H4 (cell line): Measurements from ENCODE around the gene CGB3. TPM values are rescaled to one million over a fixed set of nuclear protein-coding genes. Genes with fewer than 3 reads are reported as not detected.

Source experiments
- DNase-seq: peaks from one replicate; pipeline ENCODE4 v3.0.0-alpha.2; 2015; ENCODE audit warnings: low spot score
- total RNA-seq: library from RNA; depleted of rRNA; stranded (reverse); fragments of >200 nt; shearing (Covaris generic); gene quantifications from 2 replicates; pipeline ENCODE4 v1.2.3, GENCODE V29; 2014; rRNA removed

The CGB3 gene
- total RNA-seq, 1 experiment from 2014 or later: not detected

- no peak for DNase-seq
Observed at GRCh38 chr19:48988286-48988685, 35.8 kb downstream of the CGB3 start.

DNA sequence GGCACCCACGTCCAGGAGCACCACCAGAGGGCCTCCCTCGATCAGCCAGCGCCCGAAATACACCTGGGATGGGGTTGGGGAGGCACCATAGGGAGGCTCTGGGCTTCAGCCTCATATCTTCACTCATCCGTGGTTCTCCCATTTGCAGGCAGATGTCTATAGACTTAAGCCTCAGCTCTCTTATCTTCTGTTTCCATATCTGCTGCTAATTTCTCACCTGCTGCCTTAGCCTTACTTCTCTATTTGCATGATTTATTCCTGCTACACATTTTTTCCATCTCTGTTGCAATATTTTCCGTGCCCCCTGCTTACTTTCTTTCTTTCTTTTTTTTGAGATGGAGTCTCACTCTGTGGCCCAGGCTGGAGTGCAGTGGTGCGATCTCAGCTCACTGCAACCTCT is 36.8 kb downstream of the CGB3 start:
- DNase-seq: no peak

- DNase-seq: no peak
Observed at GRCh38 chr19:48986211-48986610, 37.9 kb downstream of the CGB3 start.

DNA sequence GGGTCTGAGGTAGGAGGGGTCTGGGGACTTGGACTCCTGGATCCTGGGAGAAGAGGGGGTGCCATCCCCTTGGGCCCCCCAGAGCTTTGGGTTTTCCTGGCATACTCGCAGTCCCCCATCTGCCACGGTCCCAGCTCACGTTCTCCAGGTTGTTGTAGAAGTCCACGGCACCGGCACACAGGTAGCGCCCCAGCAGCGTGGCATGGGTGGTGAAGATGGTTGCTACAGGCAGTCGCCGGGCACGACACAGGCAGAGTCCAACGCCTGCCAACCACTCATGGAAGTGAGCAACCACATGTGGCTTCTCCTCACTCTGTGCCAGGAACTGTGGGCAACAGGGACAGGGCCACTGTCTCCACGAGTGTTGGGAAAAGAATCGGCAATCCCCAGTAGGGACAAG is 38.4 kb downstream of the CGB3 start:
- no peak for DNase-seq

DNA sequence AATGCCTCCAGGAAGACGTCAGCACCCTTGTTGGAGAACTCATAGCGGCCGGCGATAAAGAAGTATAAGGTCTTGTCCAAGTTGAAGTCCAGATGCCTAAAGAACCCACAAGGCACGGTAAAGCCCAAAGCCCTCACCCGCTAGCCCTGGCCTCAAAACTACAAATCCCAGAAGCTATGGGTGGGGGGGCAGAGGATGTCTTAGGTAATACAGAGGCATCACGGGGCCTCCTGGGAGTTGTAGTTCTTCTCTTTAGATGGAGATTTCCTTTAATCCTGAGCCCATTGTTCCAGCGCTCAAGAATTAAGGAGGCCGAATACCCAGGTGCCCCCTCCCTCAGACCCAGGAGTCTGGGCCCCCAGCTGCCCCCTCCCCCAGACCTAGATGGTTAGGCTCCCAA is 41.9 kb downstream of the CGB3 start:
- DNase-seq: no peak

DNA sequence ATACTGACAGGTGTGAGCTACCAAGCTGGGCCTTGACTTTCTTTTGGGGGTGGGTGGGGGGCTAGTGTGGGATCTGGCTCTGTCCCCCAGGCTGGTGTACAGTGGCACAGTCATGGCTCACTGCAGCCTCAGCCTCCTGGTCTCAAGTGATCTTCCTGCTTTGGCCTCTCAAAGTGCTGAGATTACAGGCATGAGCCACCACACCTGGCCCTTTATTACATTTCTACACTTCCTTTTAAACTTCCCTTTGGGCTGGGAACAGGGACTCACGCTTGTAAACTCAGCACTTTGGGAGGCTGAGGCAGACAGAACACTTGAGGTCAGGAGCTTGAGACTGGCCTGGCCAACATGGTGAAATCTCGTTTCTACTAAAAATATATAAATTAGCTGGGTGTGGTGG is 47.1 kb downstream of the CGB3 start:
- DNase-seq: no peak

DNA sequence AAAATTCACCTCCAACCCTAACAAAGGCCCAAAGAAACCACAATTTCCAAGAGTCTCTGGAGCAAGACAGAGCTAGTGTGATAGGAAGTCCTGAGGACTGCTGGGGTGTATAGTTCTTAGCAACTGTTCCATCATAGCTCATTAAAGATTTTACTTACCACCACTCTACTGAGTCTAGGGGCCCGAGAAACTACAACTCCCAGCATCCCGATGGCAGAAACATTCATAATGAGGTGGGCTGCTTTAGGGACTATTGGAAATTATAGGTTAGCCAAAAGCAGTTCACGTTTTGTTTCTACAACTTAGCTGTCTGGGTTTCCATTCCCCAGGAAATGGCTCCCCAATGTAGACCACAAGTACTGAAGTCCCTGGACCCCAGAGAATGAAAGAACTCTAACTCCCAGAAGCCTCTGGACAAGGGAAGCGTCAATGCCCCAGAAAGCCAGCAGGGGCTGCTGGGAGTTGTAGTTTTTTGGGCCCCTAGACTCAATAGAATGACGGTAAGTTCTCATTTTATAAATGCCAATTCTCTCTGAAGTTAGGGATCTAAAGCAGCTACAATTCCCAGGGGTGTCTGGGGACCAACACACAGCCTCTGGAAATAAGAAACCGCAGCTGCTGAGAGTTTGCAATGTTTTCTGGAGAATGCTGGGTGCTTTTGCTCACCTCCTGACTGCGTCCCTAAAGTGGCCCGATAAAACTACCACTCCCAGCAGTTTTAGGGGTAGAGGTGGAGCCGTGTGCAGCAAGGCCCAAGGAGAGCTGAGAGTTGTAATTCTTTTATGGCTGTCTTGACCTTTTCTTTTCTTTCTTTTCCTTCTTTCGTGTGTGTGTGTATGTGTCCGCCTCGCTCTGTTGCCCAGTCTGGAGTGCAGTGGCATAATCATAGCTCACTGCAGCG is 47.9 kb downstream of the CGB3 start:
- DNase-seq: no peak

Other genes with a start within 250 kb of the CGB3 start
- 45.4 and 47.3 TPM in 2 replicates for gene BCAT2, start 213.3 kb downstream of the CGB3 start, total RNA-seq
- not detected in 2 replicates for gene HSD17B14, start 187.8 kb downstream of the CGB3 start, total RNA-seq
- gene PLEKHA4, start 155.7 kb downstream of the CGB3 start, total RNA-seq: 2.9 and 5.4 TPM in 2 replicates
- gene PPP1R15A, start 151.9 kb downstream of the CGB3 start, total RNA-seq: 15.8 and 16.1 TPM in 2 replicates
- gene TULP2, start 125.6 kb downstream of the CGB3 start, total RNA-seq: not detected in 2 replicates
- 199 and 224 TPM in 2 replicates for gene NUCB1, start 124.0 kb downstream of the CGB3 start, total RNA-seq
- 0.27 TPM in 1 of 2 replicates, not detected in the other for gene DHDH, start 90.6 kb downstream of the CGB3 start, total RNA-seq
- 132 and 135 TPM in 2 replicates for gene BAX, start 69.5 kb downstream of the CGB3 start, total RNA-seq
- 22,782 and 25,960 TPM in 2 replicates for gene FTL, start 59.0 kb downstream of the CGB3 start, total RNA-seq
- gene GYS1, start 31.0 kb downstream of the CGB3 start, total RNA-seq: 31.7 and 31.9 TPM in 2 replicates
- gene RUVBL2, start 30.4 kb downstream of the CGB3 start, total RNA-seq: 353 and 374 TPM in 2 replicates
- not detected in 2 replicates for gene LHB, start 7.2 kb downstream of the CGB3 start, total RNA-seq
- gene CGB2, start 7.6 kb upstream of the CGB3 start, total RNA-seq: not detected in 2 replicates
- gene CGB1, start 12.6 kb upstream of the CGB3 start, total RNA-seq: 0.77 and 11.4 TPM in 2 replicates
- 0.33 and 3.3 TPM in 2 replicates for gene CGB5, start 19.5 kb upstream of the CGB3 start, total RNA-seq
- 1.5 TPM in 1 of 2 replicates, not detected in the other for gene CGB8, start 24.8 kb upstream of the CGB3 start, total RNA-seq
- not detected in 2 replicates for gene CGB7, start 33.4 kb upstream of the CGB3 start, total RNA-seq
- gene NTF4, start 40.5 kb upstream of the CGB3 start, total RNA-seq: not detected in 2 replicates
- not detected in 2 replicates for gene KCNA7, start 48.4 kb upstream of the CGB3 start, total RNA-seq
- gene SNRNP70, start 61.1 kb upstream of the CGB3 start, total RNA-seq: 138 and 189 TPM in 2 replicates
- gene LIN7B, start 90.0 kb upstream of the CGB3 start, total RNA-seq: 4.1 and 15.2 TPM in 2 replicates
- gene C19orf73, start 94.8 kb upstream of the CGB3 start, total RNA-seq: 0.80 and 7.3 TPM in 2 replicates
- 5.4 and 6.9 TPM in 2 replicates for gene PPFIA3, start 95.2 kb upstream of the CGB3 start, total RNA-seq
- 0.06 TPM in 1 of 2 replicates, not detected in the other for gene HRC, start 131.1 kb upstream of the CGB3 start, total RNA-seq
- 3.9 and 5.0 TPM in 2 replicates for gene TRPM4, start 133.5 kb upstream of the CGB3 start, total RNA-seq